Measurements from ENCODE around the gene SLC52A1.

SLC52A1 gene

DNA sequence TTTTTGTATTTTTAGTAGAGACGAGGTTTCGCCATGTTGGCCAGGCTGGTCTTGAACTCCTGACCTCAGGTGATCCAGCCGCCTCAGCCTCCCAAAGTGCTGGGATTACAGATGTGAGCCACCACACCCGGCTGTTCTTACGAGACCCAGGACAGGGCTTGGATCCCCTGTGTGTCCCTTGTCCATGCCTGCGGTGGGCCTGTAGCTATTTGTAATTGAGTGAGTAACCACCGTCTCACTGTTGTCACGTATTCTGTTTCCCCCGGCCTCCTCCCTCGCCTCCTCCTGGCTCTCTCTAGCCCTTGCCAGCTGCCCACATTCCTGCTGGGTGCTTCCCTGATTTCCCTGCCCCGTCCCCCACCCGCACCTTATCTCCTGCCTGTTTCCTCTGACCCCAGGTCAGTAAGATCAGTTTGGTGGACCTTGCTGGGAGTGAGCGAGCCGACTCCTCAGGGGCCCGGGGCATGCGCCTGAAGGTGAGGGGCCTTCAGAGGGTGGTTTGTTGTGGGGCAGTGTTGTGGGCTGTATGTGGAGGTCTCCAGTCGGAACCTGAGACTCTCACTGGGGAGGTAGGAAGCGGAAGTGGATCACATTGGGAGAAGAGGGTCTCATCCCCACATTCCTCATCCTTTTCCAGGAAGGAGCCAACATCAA lies 31.9 kb downstream of the SLC52A1 start:
- TF ChIP-seq, protein P1, sequence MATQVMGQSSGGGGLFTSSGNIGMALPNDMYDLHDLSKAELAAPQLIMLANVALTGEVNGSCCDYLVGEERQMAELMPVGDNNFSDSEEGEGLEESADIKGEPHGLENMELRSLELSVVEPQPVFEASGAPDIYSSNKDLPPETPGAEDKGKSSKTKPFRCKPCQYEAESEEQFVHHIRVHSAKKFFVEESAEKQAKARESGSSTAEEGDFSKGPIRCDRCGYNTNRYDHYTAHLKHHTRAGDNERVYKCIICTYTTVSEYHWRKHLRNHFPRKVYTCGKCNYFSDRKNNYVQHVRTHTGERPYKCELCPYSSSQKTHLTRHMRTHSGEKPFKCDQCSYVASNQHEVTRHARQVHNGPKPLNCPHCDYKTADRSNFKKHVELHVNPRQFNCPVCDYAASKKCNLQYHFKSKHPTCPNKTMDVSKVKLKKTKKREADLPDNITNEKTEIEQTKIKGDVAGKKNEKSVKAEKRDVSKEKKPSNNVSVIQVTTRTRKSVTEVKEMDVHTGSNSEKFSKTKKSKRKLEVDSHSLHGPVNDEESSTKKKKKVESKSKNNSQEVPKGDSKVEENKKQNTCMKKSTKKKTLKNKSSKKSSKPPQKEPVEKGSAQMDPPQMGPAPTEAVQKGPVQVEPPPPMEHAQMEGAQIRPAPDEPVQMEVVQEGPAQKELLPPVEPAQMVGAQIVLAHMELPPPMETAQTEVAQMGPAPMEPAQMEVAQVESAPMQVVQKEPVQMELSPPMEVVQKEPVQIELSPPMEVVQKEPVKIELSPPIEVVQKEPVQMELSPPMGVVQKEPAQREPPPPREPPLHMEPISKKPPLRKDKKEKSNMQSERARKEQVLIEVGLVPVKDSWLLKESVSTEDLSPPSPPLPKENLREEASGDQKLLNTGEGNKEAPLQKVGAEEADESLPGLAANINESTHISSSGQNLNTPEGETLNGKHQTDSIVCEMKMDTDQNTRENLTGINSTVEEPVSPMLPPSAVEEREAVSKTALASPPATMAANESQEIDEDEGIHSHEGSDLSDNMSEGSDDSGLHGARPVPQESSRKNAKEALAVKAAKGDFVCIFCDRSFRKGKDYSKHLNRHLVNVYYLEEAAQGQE (IDR thresholded peaks at IDR 0.05; ENCODE audit: insufficient read depth in 1 of 2, low read depth in 2 of 2, low read length in 2 of 2), result no peak
- no peak for TF ChIP-seq POLR2AphosphoS5 (IDR thresholded peaks at IDR 0.05; ENCODE audit: low read depth, low read length)
- TF ChIP-seq TAF1 (IDR thresholded peaks at IDR 0.05; ENCODE audit: borderline replicate concordance, insufficient read depth, low read length), result no peak
- TF ChIP-seq SIN3A (IDR thresholded peaks at IDR 0.05; ENCODE audit: borderline replicate concordance, insufficient read depth, low read length), result no peak
- no peak for TF ChIP-seq FOXP2 (optimal IDR thresholded peaks at IDR 0.05; ENCODE audit: borderline replicate concordance, extremely low read depth, extremely low read length, insufficient read depth)

DNA sequence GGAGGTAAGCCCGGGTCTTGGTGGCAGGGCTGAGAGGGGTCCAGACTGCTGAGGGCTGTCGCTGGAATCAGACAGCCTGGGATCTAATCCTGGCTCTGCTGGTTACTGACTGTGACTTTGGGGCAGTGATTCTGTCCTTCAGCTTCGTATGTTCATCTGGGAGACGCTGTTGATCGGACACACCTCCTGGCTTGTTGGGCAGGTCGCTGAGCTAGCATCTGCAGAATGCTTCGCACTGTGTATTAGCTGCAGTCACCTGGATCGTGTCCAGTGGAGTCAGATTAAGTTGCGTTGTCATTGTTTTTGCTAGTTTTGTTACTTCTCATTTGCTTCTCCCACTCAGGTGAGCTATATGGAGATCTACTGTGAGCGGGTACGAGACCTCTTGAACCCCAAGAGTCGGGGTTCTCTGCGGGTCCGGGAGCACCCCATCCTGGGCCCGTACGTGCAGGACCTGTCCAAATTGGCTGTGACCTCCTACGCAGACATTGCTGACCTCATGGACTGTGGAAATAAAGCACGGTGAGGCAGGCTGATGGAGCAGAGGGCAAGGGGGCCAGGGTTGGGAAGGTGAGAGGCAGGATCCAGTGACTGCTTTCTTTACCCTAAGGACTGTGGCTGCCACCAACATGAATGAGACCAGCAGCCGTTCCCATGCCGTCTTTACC lies 33.0 kb downstream of the SLC52A1 start:
- no peak for TF ChIP-seq TAF1 (IDR thresholded peaks at IDR 0.05; ENCODE audit: borderline replicate concordance, insufficient read depth, low read length)
- no peak for TF ChIP-seq POLR2AphosphoS5 (IDR thresholded peaks at IDR 0.05; ENCODE audit: low read depth, low read length)
- no peak for TF ChIP-seq FOXP2 (optimal IDR thresholded peaks at IDR 0.05; ENCODE audit: borderline replicate concordance, extremely low read depth, extremely low read length, insufficient read depth)
- TF ChIP-seq, protein P1 (IDR thresholded peaks at IDR 0.05; ENCODE audit: insufficient read depth in 1 of 2, low read depth in 2 of 2, low read length in 2 of 2), result no peak
- TF ChIP-seq SIN3A (IDR thresholded peaks at IDR 0.05; ENCODE audit: borderline replicate concordance, insufficient read depth, low read length), result no peak

DNA sequence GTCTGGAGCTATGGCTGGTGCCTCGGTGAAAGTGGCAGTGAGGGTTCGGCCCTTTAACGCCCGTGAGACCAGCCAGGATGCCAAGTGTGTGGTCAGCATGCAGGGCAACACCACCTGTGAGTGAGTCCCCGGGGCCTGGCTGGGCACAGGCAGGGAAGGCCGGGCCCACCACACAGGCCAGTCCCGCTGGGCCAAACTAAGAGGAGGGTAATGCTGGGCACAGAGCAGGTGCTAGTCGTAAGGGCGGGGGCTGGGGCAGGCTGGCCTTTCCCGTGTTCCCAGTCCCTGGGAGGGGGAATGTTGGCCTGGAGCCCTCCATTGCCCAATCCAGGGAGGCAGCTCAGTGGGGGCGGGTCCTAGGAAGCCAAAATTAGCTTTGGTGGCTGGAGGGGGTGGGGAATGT lies 35.0 kb downstream of the SLC52A1 start:
- TF ChIP-seq FOXP2 (optimal IDR thresholded peaks at IDR 0.05; ENCODE audit: borderline replicate concordance, extremely low read depth, extremely low read length, insufficient read depth) (no peak), TAF1 (IDR thresholded peaks at IDR 0.05; ENCODE audit: borderline replicate concordance, insufficient read depth, low read length) (no peak), POLR2AphosphoS5 (IDR thresholded peaks at IDR 0.05; ENCODE audit: low read depth, low read length) (no peak), SIN3A (IDR thresholded peaks at IDR 0.05; ENCODE audit: borderline replicate concordance, insufficient read depth, low read length) (no peak)
- TF ChIP-seq, protein P1 (IDR thresholded peaks at IDR 0.05; ENCODE audit: insufficient read depth in 1 of 2, low read depth in 2 of 2, low read length in 2 of 2), result no peak

DNA sequence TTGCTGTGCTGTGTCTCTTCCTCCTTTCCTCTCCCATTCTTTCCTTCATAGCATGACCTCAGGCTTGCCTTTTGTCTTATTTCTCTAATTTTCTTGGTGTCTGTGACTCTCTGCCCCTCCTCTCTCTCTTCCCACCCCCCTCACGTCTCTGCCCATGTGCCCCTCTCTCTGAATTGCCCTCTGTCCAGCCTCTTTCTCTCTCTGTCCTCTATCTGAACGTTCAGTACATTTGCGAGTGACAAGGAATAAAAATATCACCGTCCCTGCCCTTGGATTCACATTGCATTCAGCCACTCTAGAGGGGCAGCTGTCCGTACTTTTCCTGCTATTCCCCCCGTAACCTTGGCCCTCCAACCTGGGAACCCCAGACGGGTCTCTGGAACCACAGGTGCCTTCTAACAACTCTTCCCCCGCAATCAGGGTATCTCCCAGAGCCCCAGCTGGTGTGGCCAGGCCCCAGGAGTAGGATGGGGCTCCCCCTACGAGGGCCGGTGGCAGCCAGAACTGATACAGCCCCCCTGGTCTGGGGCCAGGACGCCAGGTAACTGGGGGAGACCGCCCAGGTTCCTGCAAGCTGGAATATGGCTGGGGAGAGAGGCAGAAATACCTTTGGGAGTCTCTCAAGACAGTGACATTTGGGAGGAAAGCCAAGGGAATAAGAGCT lies 35.7 kb downstream of the SLC52A1 start:
- TF ChIP-seq TAF1 (IDR thresholded peaks at IDR 0.05; ENCODE audit: borderline replicate concordance, insufficient read depth, low read length) (no peak), POLR2AphosphoS5 (IDR thresholded peaks at IDR 0.05; ENCODE audit: low read depth, low read length) (no peak), FOXP2 (optimal IDR thresholded peaks at IDR 0.05; ENCODE audit: borderline replicate concordance, extremely low read depth, extremely low read length, insufficient read depth) (no peak), SIN3A (IDR thresholded peaks at IDR 0.05; ENCODE audit: borderline replicate concordance, insufficient read depth, low read length) (no peak)
- TF ChIP-seq, protein P1 (IDR thresholded peaks at IDR 0.05; ENCODE audit: insufficient read depth in 1 of 2, low read depth in 2 of 2, low read length in 2 of 2), result no peak
